HCT116 (cell line): ENCODE data around the gene BMERB1. TPM values are rescaled to one million over a fixed set of nuclear protein-coding genes. Genes with fewer than 3 reads are reported as not detected.
A peak's percentile ranks its signal among the peaks of the same experiment; 100 is the strongest.

Experiments used
- ATAC-seq: fragments of 200-7000 bp; cut with Tn5 transposase; 2 replicates; pipeline ENCODE4 v1.9.1; 2020; ENCODE audit warnings: mild to moderate bottlenecking, moderate library complexity
- BruUV-seq: library from RNA; stranded (reverse); fragments of 400-500 nt; replicated peaks from 2 replicates; lab custom pipeline; 2021; lab: Mats Ljungman, UMichigan
- CTCF ChIA-PET: fragments of 300-600 bp; sonication (Branson Sonifier 250); formaldehyde crosslinking; loops from one replicate; lab custom pipeline; 2021; ENCODE audit warnings: antibody characterized with exemption; lab: Charles Lee
- POLR2A ChIA-PET: fragments of 300-600, 350-600 bp; sonication (Branson Sonifier 250); formaldehyde crosslinking; loops from one replicate; lab custom pipeline; 2021; ENCODE audit warnings: antibody characterized with exemption; lab: Charles Lee
- RAD21 ChIA-PET, 2 experiments: fragments of 300-600 bp; sonication (Branson Sonifier 250); formaldehyde crosslinking; loops; one replicate each; lab custom pipeline; 2023; ENCODE audit warnings: low total read pairs in 2 of 2; ENCODE audit not compliant: uncharacterized antibody in 2 of 2, unreplicated experiment in 2 of 2, low non-redundant PET in 1 of 2; lab: Charles Lee
- DNase-seq: peaks from one replicate; pipeline ENCODE4 v3.0.0-alpha.2; 2010; ENCODE audit warnings: low read depth, low spot score
- H2AFZ ChIP-seq: fragments of 200-600 bp; shearing (Covaris generic), sonication (generic); 2 replicates; pipeline ENCODE4 v1.6.1; 2017; ENCODE audit warnings: low read depth, mixed run types, mixed read lengths, antibody characterized with exemption, low read length; ENCODE audit not compliant: poor library complexity, severe bottlenecking
- H3K27ac ChIP-seq: 2 replicates; pipeline ENCODE4 v1.5.1; 2012; ENCODE audit warnings: low read depth, low read length
- H3K27me3 ChIP-seq: fragments of 200-600 bp; sonication (generic); 2 replicates; pipeline ENCODE4 v1.6.1; 2016; ENCODE audit warnings: mixed run types, low read length, mixed read lengths; ENCODE audit not compliant: insufficient read depth
- H3K36me3 ChIP-seq, 2 experiments: fragments of 200-500 bp in 1 of 2; fragments of 200-600 bp in 1 of 2; sonication (Bioruptor generic) in 1 of 2; sonication (generic) in 1 of 2; 2 replicates each; pipeline versions ENCODE4 v1.5.1 to v1.6.1; 2014 to 2016; ENCODE audit warnings: low read length in 2 of 2, inconsistent platforms in 1 of 2, mixed read lengths in 1 of 2, mixed run types in 1 of 2; ENCODE audit not compliant: insufficient read depth in 2 of 2, control insufficient read depth in 1 of 2
- H3K4me1 ChIP-seq, 2 experiments: fragments of 200-600 bp in 1 of 2; sonication (generic) in 1 of 2; 2 replicates each; pipeline versions ENCODE4 v1.5.1 to v1.6.1; 2012 to 2017; ENCODE audit warnings: low read length in 2 of 2, inconsistent platforms in 1 of 2, mild to moderate bottlenecking in 1 of 2, mixed read lengths in 1 of 2, mixed run types in 1 of 2, moderate library complexity in 1 of 2; ENCODE audit not compliant: insufficient read depth in 2 of 2, control insufficient read depth in 1 of 2
- H3K4me2 ChIP-seq: fragments of 200-600 bp; sonication (generic); 2 replicates; pipeline ENCODE4 v1.6.1; 2017; ENCODE audit warnings: mixed run types, low read length, mixed read lengths
- H3K4me3 ChIP-seq, 2 experiments: fragments of 200-600 bp in 1 of 2; sonication (generic) in 1 of 2; replicated peaks in 1 of 2; 2 replicates each; pipeline ENCODE4 v1.5.1; 2011 to 2016; ENCODE audit warnings: low read length in 2 of 2, control low read depth in 1 of 2, low read depth in 1 of 2, mild to moderate bottlenecking in 1 of 2, mixed read lengths in 1 of 2, mixed run types in 1 of 2
- H3K79me2 ChIP-seq: fragments of 200-600 bp; sonication (generic); 2 replicates; pipeline ENCODE4 v1.6.1; 2017; ENCODE audit warnings: mild to moderate bottlenecking, mixed run types, low read length, moderate library complexity, mixed read lengths; ENCODE audit not compliant: insufficient read depth
- H3K9ac ChIP-seq: fragments of 200-600 bp; sonication (generic); 2 replicates; pipeline ENCODE4 v1.6.1; 2016; ENCODE audit warnings: low read length, mixed read lengths
- H3K9me2 ChIP-seq: fragments of 200-600 bp; sonication (generic), shearing (Covaris generic); 2 replicates; pipeline ENCODE4 v1.6.1; 2017; ENCODE audit warnings: mixed run types, mild to moderate bottlenecking, moderate library complexity; ENCODE audit not compliant: insufficient read depth
- H3K9me3 ChIP-seq, 2 experiments: fragments of 200-500 bp in 1 of 2; fragments of 200-600 bp in 1 of 2; sonication (Bioruptor generic) in 1 of 2; sonication (generic) in 1 of 2; 2 replicates each; pipeline ENCODE4 v1.6.1; 2014 to 2017; ENCODE audit warnings: low read length in 2 of 2, mixed read lengths in 2 of 2, inconsistent platforms in 1 of 2, low read depth in 1 of 2, mild to moderate bottlenecking in 1 of 2, mixed run types in 1 of 2, moderate library complexity in 1 of 2; ENCODE audit not compliant: control insufficient read depth in 1 of 2, insufficient read depth in 1 of 2
- H4K20me1 ChIP-seq: fragments of 200-600 bp; sonication (generic), shearing (Covaris generic); 2 replicates; pipeline ENCODE4 v1.6.1; 2017; ENCODE audit warnings: mixed run types, mild to moderate bottlenecking, moderate library complexity; ENCODE audit not compliant: insufficient read depth
- CBX3 ChIP-seq: IDR thresholded peaks from 2 replicates; pipeline ENCODE4 v1.6.1; 2012; ENCODE audit warnings: low read depth
- EGR1 ChIP-seq: IDR thresholded peaks from 2 replicates; pipeline ENCODE4 v1.6.1; 2012; ENCODE audit warnings: low read depth
- ELF1 ChIP-seq: IDR thresholded peaks from 2 replicates; pipeline ENCODE4 v1.6.1; 2012; ENCODE audit warnings: low read depth, borderline replicate concordance
- EZH2 ChIP-seq: fragments of 200-600 bp; sonication (generic); IDR thresholded peaks from 2 replicates; pipeline ENCODE4 v1.6.1; 2017; ENCODE audit warnings: antibody characterized with exemption, mixed run types
- EZH2phosphoT487 ChIP-seq: fragments of 200-600 bp; IDR thresholded peaks from 2 replicates; pipeline ENCODE4 v1.6.1; 2018; ENCODE audit warnings: antibody characterized with exemption, borderline replicate concordance
- FOSL1 ChIP-seq: IDR thresholded peaks from 2 replicates; pipeline ENCODE4 v1.6.1; 2012; ENCODE audit warnings: low read depth
- POLR2A ChIP-seq: IDR thresholded peaks from 2 replicates; pipeline ENCODE4 v1.7.0; 2011; ENCODE audit warnings: borderline replicate concordance; ENCODE audit not compliant: insufficient read depth, insufficient read length; ENCODE audit errors: extremely low read depth
- RAD21 ChIP-seq: IDR thresholded peaks from 2 replicates; pipeline ENCODE4 v1.6.1; 2012; ENCODE audit warnings: low read depth, mild to moderate bottlenecking
- REST ChIP-seq: IDR thresholded peaks from 2 replicates; pipeline ENCODE4 v1.6.1; 2012; ENCODE audit warnings: low read depth
- SIN3A ChIP-seq: IDR thresholded peaks from 2 replicates; pipeline ENCODE4 v1.6.1; 2012; ENCODE audit warnings: low read depth
- SRF ChIP-seq: IDR thresholded peaks from 2 replicates; pipeline ENCODE4 v1.6.1; 2012; ENCODE audit warnings: low read depth
- YY1 ChIP-seq: IDR thresholded peaks from 2 replicates; pipeline ENCODE4 v1.6.1; 2011; ENCODE audit warnings: low read length, low read depth, moderate library complexity, mild to moderate bottlenecking; ENCODE audit not compliant: insufficient replicate concordance; ENCODE audit errors: extremely low read depth
- intact Hi-C: fragments of 100-400 bp; cut with micrococcal nuclease; formaldehyde crosslinking; loops from 2 replicates; pipeline ENCODE4 v1.10.0; 2022
- total RNA-seq: library from RNA; stranded (reverse); gene quantifications from one replicate; pipeline ENCODE4 v1.2.1, GENCODE V29; 2021; ENCODE audit not compliant: unreplicated experiment
- TF ChIP-seq, protein P1 (sequence below): IDR thresholded peaks from 2 replicates; pipeline ENCODE4 v1.6.1; 2011; ENCODE audit warnings: mild to moderate bottlenecking, low read length, moderate library complexity; ENCODE audit not compliant: insufficient replicate concordance; ENCODE audit errors: extremely low read depth

BMERB1 gene
- total RNA-seq, 1 experiment from 2014 or later = 43.6 TPM

DNA sequence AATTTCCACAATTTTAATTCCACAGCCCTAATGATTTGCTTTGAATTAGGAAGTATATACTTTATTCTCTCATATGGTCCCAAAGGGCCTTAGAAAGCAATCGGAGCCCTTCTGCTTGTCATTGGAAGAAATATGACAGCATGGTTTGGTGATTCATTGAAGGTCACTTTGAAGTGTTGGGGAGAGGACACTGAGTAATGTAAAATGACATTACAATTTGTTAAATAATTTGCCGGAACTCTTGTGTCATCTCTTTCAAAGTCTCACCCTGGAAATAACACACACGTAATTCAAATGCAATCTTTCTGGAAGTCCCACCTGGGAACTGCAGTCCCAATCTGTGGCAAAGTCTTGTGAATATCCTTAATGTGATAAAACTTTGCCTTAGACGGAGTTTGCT, 59.8 kb downstream of the BMERB1 start (continued):
- TF ChIP-seq REST (no peak), POLR2A (no peak), CBX3 (peak; percentile 73), RAD21 (peak; percentile 27; the same call in 1 of the 2 replicates), FOSL1 (peak; percentile 95), SIN3A (peak; percentile 89), SRF (peak; percentile 79), YY1 (peak; percentile 34), EZH2phosphoT487 (no peak)
- TF ChIP-seq, all 23 proteins: peak for 12

- intact Hi-C loops = loop anchor here (2.0 kb wide), 1 partner anchor 147 kb away; the partner anchor contains the start of gene MARF1
- Histone ChIP-seq H3K4me1 (peaks cover 45 to 92% of the 10 kb centered on the region in 2 experiments), H3K36me3 (no peaks in the 10 kb centered on the region), H3K9me2 (no peaks in the 10 kb centered on the region), H3K9ac (no peak overlapping the region), H3K4me2 (no peak overlapping the region), H4K20me1 (no peaks in the 10 kb centered on the region), H2AFZ (no peak overlapping the region), H3K79me2 (peaks cover 11% of the 10 kb centered on the region; the same call in 1 of the 2 replicates), H3K9me3 (no peaks in the 10 kb centered on the region), H3K4me3 (no peak overlapping the region), H3K27me3 (no peaks in the 10 kb centered on the region), H3K27ac (no peak overlapping the region)
- ATAC-seq (no peak), DNase-seq (no peak)
- no TSS peak for BruUV-seq
- ChIA-PET RAD21 (no interaction called here), POLR2A (no interaction called here), CTCF (no interaction called here)
- TF ChIP-seq ELF1 = no peak
- no peak for TF ChIP-seq EZH2
- no peak for TF ChIP-seq FOSL1
- no peak for TF ChIP-seq EGR1
- TF ChIP-seq, protein P1, sequence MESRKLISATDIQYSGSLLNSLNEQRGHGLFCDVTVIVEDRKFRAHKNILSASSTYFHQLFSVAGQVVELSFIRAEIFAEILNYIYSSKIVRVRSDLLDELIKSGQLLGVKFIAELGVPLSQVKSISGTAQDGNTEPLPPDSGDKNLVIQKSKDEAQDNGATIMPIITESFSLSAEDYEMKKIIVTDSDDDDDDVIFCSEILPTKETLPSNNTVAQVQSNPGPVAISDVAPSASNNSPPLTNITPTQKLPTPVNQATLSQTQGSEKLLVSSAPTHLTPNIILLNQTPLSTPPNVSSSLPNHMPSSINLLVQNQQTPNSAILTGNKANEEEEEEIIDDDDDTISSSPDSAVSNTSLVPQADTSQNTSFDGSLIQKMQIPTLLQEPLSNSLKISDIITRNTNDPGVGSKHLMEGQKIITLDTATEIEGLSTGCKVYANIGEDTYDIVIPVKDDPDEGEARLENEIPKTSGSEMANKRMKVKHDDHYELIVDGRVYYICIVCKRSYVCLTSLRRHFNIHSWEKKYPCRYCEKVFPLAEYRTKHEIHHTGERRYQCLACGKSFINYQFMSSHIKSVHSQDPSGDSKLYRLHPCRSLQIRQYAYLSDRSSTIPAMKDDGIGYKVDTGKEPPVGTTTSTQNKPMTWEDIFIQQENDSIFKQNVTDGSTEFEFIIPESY = no peak
- TF ChIP-seq, all 23 proteins: peak for 0
These were observed 61.5 kb downstream of the BMERB1 start for GRCh38 chr16:15495898-15496297.
